Pancreas (tissue), 10 donors: Measurements from ENCODE around the gene AFF4. TPM values are rescaled to one million over a fixed set of nuclear protein-coding genes. Genes with fewer than 3 reads are reported as not detected.

Source experiments
- ATAC-seq, 4 donors: fragments of 200-7000 bp; cut with Tn5 transposase; one replicate each; pipeline versions ENCODE4 v1.8.0 to v1.9.1; 2020; ENCODE audit warnings: mild to moderate bottlenecking in 4 of 4, moderate library complexity in 4 of 4
- DNase-seq, 6 donors: peaks; one replicate each; pipeline ENCODE4 v3.0.0-alpha.2; 2020
- FAIRE-seq: peaks from 2 replicates; lab custom pipeline; 2012; peaks lifted over from hg19 to GRCh38; lab: Jason Lieb, UNC
- H3K27ac ChIP-seq, 4 donors: fragments of 200-600 bp; sonication (generic); 1 replicate in 3 of 4; 2 replicates in 1 of 4; pipeline versions ENCODE4 v1.5.0 to v1.8.0; 2020
- H3K27me3 ChIP-seq, 4 donors: fragments of 200-600 bp; one replicate each; pipeline ENCODE4 v1.8.0; 2021
- H3K36me3 ChIP-seq, 3 donors: fragments of 200-600 bp; sonication (generic) in 1 of 3; one replicate each; pipeline versions ENCODE4 v1.5.0 to v1.8.0; 2020 to 2021
- H3K4me1 ChIP-seq, 3 donors: fragments of 200-600 bp; one replicate each; pipeline ENCODE4 v1.8.0; 2021
- H3K4me3 ChIP-seq, 4 donors: fragments of 200-600 bp; sonication (generic) in 2 of 4; one replicate each; pipeline versions ENCODE4 v1.5.0 to v1.8.0; 2020 to 2021
- H3K9me3 ChIP-seq, 4 donors: fragments of 200-600 bp; one replicate each; pipeline ENCODE4 v1.8.0; 2021
- WGBS, 2 donors: extraction: QIAGEN DNeasy Blood & Tissue Kit; methylation state at CpG; one replicate each; pipeline ENCODE4 v1.1.7; 2013; 5-methylcytosine and 5-hydroxymethylcytosine counted together
- intact Hi-C, 3 donors: fragments of 100-400 bp; cut with DNase I; formaldehyde crosslinking; loops; one replicate each; pipeline versions ENCODE4 v1.11.1 to v1.14.2; 2022
- polyA plus RNA-seq, 2 donors: library from polyadenylated mRNA; stranded (reverse); fragments of 200-250 nt; gene quantifications; one replicate each; pipeline ENCODE4 v1.2.3, GENCODE V29; 2013
- total RNA-seq, 6 donors: library from RNA; stranded (reverse); fragmentation: NEBNext Ultra II Directional in 4 of 6; extraction: Animal tissue kit (Norgen Biotek cat#: 25700) in 4 of 6; gene quantifications; one replicate each; pipeline versions ENCODE4 v1.2.1 to v1.2.4, GENCODE V29; 2021 to 2023
- TF ChIP-seq, protein P1 (sequence below), 4 donors: fragments of 200-600 bp; sonication (generic) in 3 of 4; IDR thresholded peaks; one replicate each; pipeline versions ENCODE4 v1.5.0 to v1.8.0; 2021; ENCODE audit warnings: antibody characterized with exemption in 4 of 4
- donor health status: healthy with polysubstance abuse.
- donor health status: DM: no; HTN: no; CAD: no; lungs with moderate emphysema.
- donor health status: DM: no; HTN: no; CAD: no.
- donor health status: control.
- donor health status: control.
- donor health status: Bipolar disorder and iron deficiency.
- donor health status: DM: yes; HTN: yes; CAD: no.
- donor health status: DM: no; HTN: no; CAD: no.
- donor health status: DM: no; HTN: no; CAD: no.
- donor health status: DM: yes; HTN: yes; CAD: no.

AFF4 gene
- total and polyA plus RNA-seq, 8 donors, result 6.7 to 40.2 (median 27.2) TPM

DNA sequence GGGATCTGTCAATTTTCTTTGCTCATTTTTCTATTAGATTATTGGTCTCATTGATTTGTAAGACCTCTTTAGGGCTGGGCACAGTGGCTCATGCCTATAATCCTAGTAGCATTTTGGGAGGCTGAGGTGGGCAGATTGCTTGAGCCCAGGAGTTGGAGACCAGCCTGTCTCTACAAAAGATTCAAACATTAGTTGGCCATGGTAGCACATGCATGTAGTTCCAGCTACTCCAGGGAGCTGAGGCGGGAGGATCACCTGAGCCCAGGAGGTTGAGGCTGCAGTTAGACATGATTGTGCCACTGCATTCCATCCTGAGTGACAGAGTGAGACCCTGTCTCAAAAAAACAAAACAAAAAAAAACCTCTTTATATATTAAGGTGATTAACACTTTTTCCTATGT lies 126.6 kb downstream of the AFF4 start:
- Histone ChIP-seq H3K27ac (no peak overlapping the region), H3K4me1 (no peaks in the 10 kb centered on the region), H3K4me3 (no peak overlapping the region), H3K36me3 (no peaks in the 10 kb centered on the region), H3K27me3 (no peaks in the 10 kb centered on the region), H3K9me3 (no peaks in the 10 kb centered on the region)
- WGBS, 2 donors, result 90 to 96% methylated on average over 1 of the region's 1 CpG
- FAIRE-seq, result no peak
- ATAC-seq, result no peak
- intact Hi-C loops, result no loop called here
- no peak for DNase-seq
- TF ChIP-seq, protein P1, sequence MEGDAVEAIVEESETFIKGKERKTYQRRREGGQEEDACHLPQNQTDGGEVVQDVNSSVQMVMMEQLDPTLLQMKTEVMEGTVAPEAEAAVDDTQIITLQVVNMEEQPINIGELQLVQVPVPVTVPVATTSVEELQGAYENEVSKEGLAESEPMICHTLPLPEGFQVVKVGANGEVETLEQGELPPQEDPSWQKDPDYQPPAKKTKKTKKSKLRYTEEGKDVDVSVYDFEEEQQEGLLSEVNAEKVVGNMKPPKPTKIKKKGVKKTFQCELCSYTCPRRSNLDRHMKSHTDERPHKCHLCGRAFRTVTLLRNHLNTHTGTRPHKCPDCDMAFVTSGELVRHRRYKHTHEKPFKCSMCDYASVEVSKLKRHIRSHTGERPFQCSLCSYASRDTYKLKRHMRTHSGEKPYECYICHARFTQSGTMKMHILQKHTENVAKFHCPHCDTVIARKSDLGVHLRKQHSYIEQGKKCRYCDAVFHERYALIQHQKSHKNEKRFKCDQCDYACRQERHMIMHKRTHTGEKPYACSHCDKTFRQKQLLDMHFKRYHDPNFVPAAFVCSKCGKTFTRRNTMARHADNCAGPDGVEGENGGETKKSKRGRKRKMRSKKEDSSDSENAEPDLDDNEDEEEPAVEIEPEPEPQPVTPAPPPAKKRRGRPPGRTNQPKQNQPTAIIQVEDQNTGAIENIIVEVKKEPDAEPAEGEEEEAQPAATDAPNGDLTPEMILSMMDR (IDR thresholded peaks at IDR 0.05), result no peak

DNA sequence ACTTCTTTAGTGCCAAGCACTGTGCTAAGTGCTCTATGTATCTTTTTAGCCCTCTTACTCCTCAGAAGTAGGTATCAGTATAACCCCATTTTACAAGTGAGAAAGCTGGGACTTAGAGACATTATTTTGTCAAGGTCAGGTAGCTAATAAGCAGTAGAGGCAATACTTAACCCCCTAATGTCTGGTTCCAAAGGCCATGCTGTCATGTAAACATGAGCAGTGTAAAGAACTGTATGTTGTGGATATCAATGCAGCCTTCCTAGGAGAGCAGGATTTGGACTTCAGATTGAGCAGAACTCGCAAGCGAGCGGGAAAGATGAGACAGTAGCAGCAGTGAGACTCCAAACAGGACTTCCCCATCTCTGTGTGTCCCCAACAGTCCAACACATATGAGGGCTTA lies 129.4 kb downstream of the AFF4 start:
- H3K27me3 ChIP-seq, result no peaks in the 10 kb centered on the region
- H3K36me3 ChIP-seq, result no peaks in the 10 kb centered on the region
- FAIRE-seq, result no peak
- TF ChIP-seq, protein P1 (IDR thresholded peaks at IDR 0.05), result no peak
- DNase-seq, result no peak
- no peaks in the 10 kb centered on the region for H3K4me1 ChIP-seq
- no peak overlapping the region for H3K4me3 ChIP-seq
- no peak for ATAC-seq
- no peak overlapping the region for H3K27ac ChIP-seq
- intact Hi-C loops, result no loop called here
- WGBS, 2 donors, result 97 to 98% methylated on average over 3 of the region's 3 CpGs
- no peaks in the 10 kb centered on the region for H3K9me3 ChIP-seq

DNA sequence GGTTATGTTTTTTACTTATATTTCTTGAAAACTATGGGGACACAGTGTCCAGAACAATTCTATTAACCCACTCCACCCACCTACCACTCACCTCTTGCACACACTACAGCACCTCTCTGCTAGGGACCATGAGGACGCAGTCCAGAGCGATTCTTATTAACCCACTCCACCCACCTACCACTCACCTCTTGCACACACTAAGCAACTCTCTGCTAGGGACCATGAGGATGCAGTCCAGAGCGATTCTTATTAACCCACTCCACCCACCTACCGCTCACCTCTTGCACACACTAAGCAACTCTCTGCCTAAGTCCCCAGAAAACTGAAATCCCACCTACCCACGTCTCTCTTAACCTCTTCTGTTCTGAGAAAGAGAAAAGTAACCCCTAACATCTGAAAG lies 130.8 kb downstream of the AFF4 start:
- 84 to 85% methylated on average over 5 of the region's 5 CpGs for WGBS, 2 donors
- intact Hi-C loops, result no loop called here
- TF ChIP-seq, protein P1 (IDR thresholded peaks at IDR 0.05), result no peak
- DNase-seq (no peak), ATAC-seq (no peak), FAIRE-seq (no peak)
- Histone ChIP-seq H3K27me3 (no peaks in the 10 kb centered on the region), H3K4me1 (no peaks in the 10 kb centered on the region), H3K27ac (no peak overlapping the region), H3K9me3 (no peaks in the 10 kb centered on the region), H3K4me3 (no peak overlapping the region), H3K36me3 (no peaks in the 10 kb centered on the region)

DNA sequence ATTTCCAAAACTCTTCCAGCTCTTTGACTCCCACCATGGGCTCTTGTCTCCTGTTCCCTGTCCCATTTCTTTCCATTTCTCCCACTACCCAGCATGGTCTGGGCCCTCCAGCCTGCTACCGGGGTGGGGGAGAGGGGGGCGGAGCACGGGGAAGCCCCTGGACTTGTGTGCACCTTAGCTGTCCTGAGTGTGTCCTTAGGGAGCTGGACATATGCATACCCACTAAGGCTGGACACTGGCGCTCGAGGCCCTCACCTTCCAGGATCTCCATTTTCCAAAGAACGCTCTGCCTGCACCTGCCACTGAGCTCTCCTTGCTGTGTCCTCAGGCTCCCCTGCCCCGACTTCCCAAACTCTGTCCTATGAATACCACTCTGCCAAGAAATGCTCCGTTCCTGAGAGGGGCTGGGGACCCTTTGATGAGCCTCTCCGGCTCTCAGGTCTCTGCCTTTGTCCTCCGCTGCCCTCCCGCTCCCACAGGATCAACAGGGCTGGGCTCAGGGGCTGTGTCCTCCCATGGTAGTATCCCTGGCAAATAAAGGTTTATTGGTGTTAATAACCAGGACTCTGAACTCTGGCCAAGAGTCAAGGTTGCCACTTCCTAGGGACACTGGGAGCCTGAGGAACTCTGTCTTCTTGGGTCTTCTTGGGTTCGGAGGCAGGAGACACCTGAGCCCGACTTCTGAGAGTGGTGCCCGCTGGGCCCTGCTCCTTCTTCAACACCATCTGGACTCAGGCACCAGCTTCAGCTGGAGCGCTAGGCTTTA lies 132.2 kb downstream of the AFF4 start:
- no peak for FAIRE-seq
- ATAC-seq, result no peak
- peak in 1 of 6 donors; percentile 55 for DNase-seq
- no peaks in the 10 kb centered on the region for H3K27me3 ChIP-seq
- TF ChIP-seq, protein P1 (IDR thresholded peaks at IDR 0.05), result no peak
- no peaks in the 10 kb centered on the region for H3K9me3 ChIP-seq
- peak overlapping the region; percentile 87 to 98 (median 94) for H3K27ac ChIP-seq
- WGBS, 2 donors, result 80 to 90% methylated on average over 15 of the region's 15 CpGs
- no peaks in the 10 kb centered on the region for H3K4me1 ChIP-seq
- intact Hi-C loops, result no loop called here
- peak overlapping the region; percentile 47 to 88 (median 68) for H3K4me3 ChIP-seq
- no peaks in the 10 kb centered on the region for H3K36me3 ChIP-seq

DNA sequence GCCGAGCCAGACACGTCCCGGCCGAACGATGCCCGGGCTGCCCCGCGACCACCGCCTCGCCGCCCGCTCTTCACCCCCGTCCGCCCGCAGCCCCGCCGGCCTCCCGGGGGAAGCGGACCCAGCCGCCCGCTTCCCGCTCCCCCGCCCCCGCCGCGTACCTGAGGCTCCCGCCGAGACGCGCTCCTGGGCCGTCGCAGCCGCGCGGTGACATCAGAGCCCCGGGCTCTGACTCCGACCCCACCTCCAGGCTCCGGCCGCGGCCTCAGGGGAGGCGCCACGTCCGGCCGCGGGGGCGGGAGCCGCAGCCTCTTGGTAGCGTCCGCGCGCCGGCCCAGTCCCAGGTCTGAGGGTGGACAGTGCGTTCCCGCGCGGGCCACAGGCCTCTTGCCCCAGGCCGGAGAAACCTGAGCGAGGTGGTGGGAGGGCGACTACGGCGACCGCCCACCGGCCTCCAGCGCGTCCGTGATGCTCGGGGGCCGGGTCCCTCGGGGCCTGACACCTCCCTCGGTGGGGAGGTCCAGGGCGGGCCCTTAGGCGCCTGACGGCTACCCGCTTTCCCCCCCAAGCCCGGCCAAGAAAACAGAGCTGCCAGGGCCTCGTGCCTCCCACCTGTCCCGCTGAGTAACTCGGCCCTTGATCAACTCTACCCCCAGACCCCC lies 132.9 kb downstream of the AFF4 start, which contains the start of gene SHROOM1:
Gene SHROOM1 (minus strand): TSS at position 212 of the 659 bp plus-strand sequence. CDS start 4,507 bp downstream, outside the sequence.
- 2 to 4% methylated on average over 49 to 78 of the region's 78 CpGs for WGBS, 2 donors
- H3K4me1 ChIP-seq, result no peaks in the 10 kb centered on the region
- TF ChIP-seq, protein P1 (IDR thresholded peaks at IDR 0.05), result no peak
- ATAC-seq (peak; percentile 83 to 87 (median 86)), FAIRE-seq (no peak), DNase-seq (peak; percentile 75 to 91 (median 83))
- H3K36me3 ChIP-seq, result no peaks in the 10 kb centered on the region
- peak within 1 kb of the TSS; percentile 87 to 98 (median 94) for H3K27ac ChIP-seq
- no peaks in the 10 kb centered on the region for H3K9me3 ChIP-seq
- H3K27me3 ChIP-seq, result no peaks in the 10 kb centered on the region
- intact Hi-C loops, result no loop called here
- peak within 1 kb of the TSS; percentile 47 to 88 (median 68) for H3K4me3 ChIP-seq
